H1 (cell line): ENCODE results near the gene VPS11. TPM values are rescaled to one million over a fixed set of nuclear protein-coding genes. Genes with fewer than 3 reads are reported as not detected.

ENCODE experiments used
- BCL11A ChIP-seq, 2 experiments: IDR thresholded peaks; one replicate each; pipeline ENCODE4 v1.6.1; 2011; ENCODE audit warnings: low read depth in 2 of 2, low read length in 2 of 2, mild to moderate bottlenecking in 2 of 2
- CEBPB ChIP-seq: IDR thresholded peaks from 2 replicates; pipeline ENCODE4 v1.6.1; 2012; ENCODE audit warnings: low read depth, low read length
- CTBP2 ChIP-seq: IDR thresholded peaks from 2 replicates; pipeline ENCODE4 v1.7.0; 2011; ENCODE audit warnings: borderline replicate concordance, mild to moderate bottlenecking, moderate library complexity, mixed read lengths, low read length; ENCODE audit not compliant: insufficient read depth, insufficient read length
- GABPA ChIP-seq: IDR thresholded peaks from 2 replicates; pipeline ENCODE4 v1.6.1; 2011; ENCODE audit warnings: mild to moderate bottlenecking, low read length, moderate library complexity, borderline replicate concordance; ENCODE audit not compliant: insufficient read depth
- MAFK ChIP-seq: IDR thresholded peaks from 2 replicates; pipeline ENCODE4 v1.6.1; 2012; ENCODE audit warnings: low read depth, mild to moderate bottlenecking, improper control_type of control experiment, low read length
- NANOG ChIP-seq: IDR thresholded peaks from 2 replicates; pipeline ENCODE4 v1.6.1; 2011; ENCODE audit warnings: low read length, low read depth, mild to moderate bottlenecking, inconsistent platforms; ENCODE audit not compliant: insufficient read depth, poor library complexity, severe bottlenecking
- polyA plus RNA-seq, 7 experiments: library from polyadenylated mRNA; depleted of rRNA in 3 of 7; stranded (reverse) in 5 of 7; unstranded in 2 of 7; fragments of >200 nt in 5 of 7; fragments of 200-250 nt in 2 of 7; gene quantifications; 1 replicate in 5 of 7; 2 replicates in 1 of 7; 4 replicates in 1 of 7; pipeline versions ENCODE4 v1.2.1 to v1.2.3, GENCODE V29; 2011 to 2013; ENCODE audit warnings: missing spikeins in 2 of 7, mixed read lengths in 2 of 7
- total RNA-seq: library from RNA; stranded (reverse); fragmentation: NEBNext Ultra II Directional; extraction: Animal tissue kit (Norgen Biotek cat#: 25700); gene quantifications from 2 replicates; pipeline ENCODE4 v1.2.1, GENCODE V29; 2021
- TF ChIP-seq, protein P1 (sequence below), 3 experiments: IDR thresholded peaks; 1 replicate in 2 of 3; 2 replicates in 1 of 3; pipeline versions ENCODE4 v1.5.1 to v1.6.1; 2011; ENCODE audit warnings: low read length in 3 of 3, mild to moderate bottlenecking in 3 of 3, inconsistent platforms in 2 of 3, low read depth in 1 of 3, moderate library complexity in 1 of 3; ENCODE audit not compliant: insufficient read depth in 1 of 3; ENCODE audit errors: control extremely low read depth in 1 of 3

VPS11 gene
- total and polyA plus RNA-seq, 2 of the 8 experiments (the other 6 are each of a cell fraction or from before 2014, with no cell fraction given), result 13.1 to 15.5 TPM

DNA sequence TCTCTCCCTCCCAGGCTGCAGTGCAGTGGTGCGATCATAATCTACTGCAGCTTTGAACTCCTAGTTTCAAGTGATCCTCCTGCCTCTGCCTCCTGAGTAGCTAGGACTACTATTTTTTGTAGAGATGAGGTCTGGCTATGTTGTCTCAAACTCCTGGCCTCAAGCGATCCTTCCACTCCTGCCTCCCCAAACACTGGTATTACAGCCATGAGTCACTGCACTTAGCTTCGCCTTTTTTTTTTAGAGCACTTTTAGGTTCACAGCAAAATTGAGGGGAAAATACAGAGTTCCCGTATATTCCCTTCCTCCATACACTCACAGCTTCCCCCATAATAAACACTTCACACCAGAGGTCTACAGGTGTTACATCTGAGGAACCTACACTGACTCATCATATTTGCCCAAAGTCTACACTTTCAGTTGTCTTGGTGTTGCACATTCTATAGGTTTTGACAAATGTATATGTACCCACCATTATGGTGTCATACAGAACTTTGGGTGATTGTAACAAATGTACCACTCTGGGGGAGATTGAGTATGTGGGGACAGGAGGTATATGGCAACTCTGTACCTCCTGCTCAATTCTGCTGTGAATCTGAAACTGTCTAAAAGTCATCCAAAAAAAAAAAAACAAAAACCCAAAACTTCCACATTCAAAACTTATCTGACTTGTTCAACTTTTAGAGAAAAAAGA lies 25.6 kb upstream of the VPS11 start (continued):
- TF ChIP-seq NANOG, result no peak
- no peak for TF ChIP-seq BCL11A (IDR thresholded peaks at IDR 0.05; ENCODE audit: low read depth in 2 of 2, low read length in 2 of 2)
- TF ChIP-seq CTBP2, result no peak
- TF ChIP-seq, protein P1, sequence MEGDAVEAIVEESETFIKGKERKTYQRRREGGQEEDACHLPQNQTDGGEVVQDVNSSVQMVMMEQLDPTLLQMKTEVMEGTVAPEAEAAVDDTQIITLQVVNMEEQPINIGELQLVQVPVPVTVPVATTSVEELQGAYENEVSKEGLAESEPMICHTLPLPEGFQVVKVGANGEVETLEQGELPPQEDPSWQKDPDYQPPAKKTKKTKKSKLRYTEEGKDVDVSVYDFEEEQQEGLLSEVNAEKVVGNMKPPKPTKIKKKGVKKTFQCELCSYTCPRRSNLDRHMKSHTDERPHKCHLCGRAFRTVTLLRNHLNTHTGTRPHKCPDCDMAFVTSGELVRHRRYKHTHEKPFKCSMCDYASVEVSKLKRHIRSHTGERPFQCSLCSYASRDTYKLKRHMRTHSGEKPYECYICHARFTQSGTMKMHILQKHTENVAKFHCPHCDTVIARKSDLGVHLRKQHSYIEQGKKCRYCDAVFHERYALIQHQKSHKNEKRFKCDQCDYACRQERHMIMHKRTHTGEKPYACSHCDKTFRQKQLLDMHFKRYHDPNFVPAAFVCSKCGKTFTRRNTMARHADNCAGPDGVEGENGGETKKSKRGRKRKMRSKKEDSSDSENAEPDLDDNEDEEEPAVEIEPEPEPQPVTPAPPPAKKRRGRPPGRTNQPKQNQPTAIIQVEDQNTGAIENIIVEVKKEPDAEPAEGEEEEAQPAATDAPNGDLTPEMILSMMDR (IDR thresholded peaks at IDR 0.05; ENCODE audit: control extremely low read depth in 1 of 3, insufficient read depth in 1 of 3, low read depth in 1 of 3, low read length in 3 of 3), result no peak
- no peak for TF ChIP-seq CEBPB
- TF ChIP-seq MAFK, result no peak
- no peak for TF ChIP-seq GABPA
